Mesothelial cell of epicardium (in vitro differentiated cells): Measurements from ENCODE around the gene GLDN. TPM values are rescaled to one million over a fixed set of nuclear protein-coding genes. Genes with fewer than 3 reads are reported as not detected.

Experiments
- DNase-seq, 2 experiments: peaks; one replicate each; pipeline ENCODE4 v3.0.0; 2021; ENCODE audit warnings: low spot score in 2 of 2; ENCODE audit not compliant: unreplicated experiment in 2 of 2
- H3K27ac Mint-ChIP-seq: 2 replicates; pipeline ENCODE4 v1.8.0; 2021; ENCODE audit warnings: mixed read lengths
- H3K27me3 Mint-ChIP-seq: 2 replicates; pipeline ENCODE4 v1.8.0; 2021; ENCODE audit warnings: low read depth, mixed read lengths
- H3K36me3 Mint-ChIP-seq: 2 replicates; pipeline ENCODE4 v1.8.0; 2021; ENCODE audit warnings: mixed read lengths
- H3K4me1 Mint-ChIP-seq: 2 replicates; pipeline ENCODE4 v1.8.0; 2021; ENCODE audit warnings: mixed read lengths
- H3K4me3 Mint-ChIP-seq: 2 replicates; pipeline ENCODE4 v1.8.0; 2021; ENCODE audit warnings: mild to moderate bottlenecking, moderate library complexity, mixed read lengths
- H3K9me3 Mint-ChIP-seq: 2 replicates; pipeline ENCODE4 v1.8.0; 2021; ENCODE audit warnings: mixed read lengths
- CTCF ChIP-seq: fragments of 200-600 bp; sonication (generic); IDR thresholded peaks from one replicate; pipeline ENCODE4 v1.5.0; 2021; ENCODE audit warnings: antibody characterized with exemption; ENCODE audit not compliant: unreplicated experiment
- total RNA-seq: library from RNA; stranded (reverse); gene quantifications from 3 replicates; pipeline ENCODE4 v1.2.1, GENCODE V29; 2021

GLDN gene
- total RNA-seq, 1 donor from 2014 or later = 0.38 TPM

GRCh38 chr15:51307325-51307724 is 34.1 kb upstream of the GLDN start:
- no peak overlapping the region for H3K27ac Mint-ChIP-seq
- no peaks in the 10 kb centered on the region for H3K36me3 Mint-ChIP-seq
- peaks cover 5% of the 10 kb centered on the region for H3K4me1 Mint-ChIP-seq
- TF ChIP-seq CTCF = no peak
- H3K9me3 Mint-ChIP-seq = no peaks in the 10 kb centered on the region
- H3K27me3 Mint-ChIP-seq = peaks cover 14% of the 10 kb centered on the region
- DNase-seq = no peak
- H3K4me3 Mint-ChIP-seq = no peak overlapping the region

- no peak for DNase-seq
- TF ChIP-seq CTCF = no peak
- Mint-ChIP-seq H3K27ac (no peak overlapping the region), H3K27me3 (peaks cover 11% of the 10 kb centered on the region), H3K4me1 (peaks cover 6% of the 10 kb centered on the region), H3K36me3 (no peaks in the 10 kb centered on the region), H3K9me3 (no peaks in the 10 kb centered on the region), H3K4me3 (no peak overlapping the region)
Observed at GRCh38 chr15:51307811-51308210, 33.6 kb upstream of the GLDN start.

GRCh38 chr15:51310064-51310463 is 31.4 kb upstream of the GLDN start:
- no peaks in the 10 kb centered on the region for H3K9me3 Mint-ChIP-seq
- peaks cover 11% of the 10 kb centered on the region for H3K27me3 Mint-ChIP-seq
- DNase-seq = no peak
- H3K4me3 Mint-ChIP-seq = no peak overlapping the region
- H3K4me1 Mint-ChIP-seq = peaks cover 8% of the 10 kb centered on the region
- H3K27ac Mint-ChIP-seq = no peak overlapping the region
- TF ChIP-seq CTCF = no peak
- no peaks in the 10 kb centered on the region for H3K36me3 Mint-ChIP-seq

DNA sequence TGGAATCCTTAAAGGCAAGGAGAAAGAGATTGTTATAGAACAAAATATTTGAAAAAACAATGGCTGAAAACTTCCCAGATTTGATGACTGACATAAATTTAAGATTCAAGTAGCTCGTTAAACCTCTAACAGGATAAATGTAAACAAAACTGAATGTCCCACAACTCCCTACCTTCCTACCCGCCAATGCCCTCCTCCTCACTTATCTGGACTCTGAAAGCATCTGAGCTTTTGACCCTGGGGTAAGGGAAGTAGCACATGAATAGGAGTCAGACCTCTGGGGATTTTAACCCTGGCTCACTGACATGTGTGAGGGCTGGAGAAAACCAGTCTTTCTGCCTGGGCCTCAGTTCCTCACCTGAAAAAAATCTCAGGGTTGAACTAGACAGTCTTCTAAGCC is 29.9 kb upstream of the GLDN start:
- DNase-seq = no peak
- Mint-ChIP-seq H3K36me3 (no peaks in the 10 kb centered on the region), H3K27ac (no peak overlapping the region), H3K27me3 (peaks cover 11% of the 10 kb centered on the region), H3K4me3 (no peak overlapping the region), H3K9me3 (no peaks in the 10 kb centered on the region), H3K4me1 (peaks cover 8% of the 10 kb centered on the region)
- TF ChIP-seq CTCF = no peak

DNA sequence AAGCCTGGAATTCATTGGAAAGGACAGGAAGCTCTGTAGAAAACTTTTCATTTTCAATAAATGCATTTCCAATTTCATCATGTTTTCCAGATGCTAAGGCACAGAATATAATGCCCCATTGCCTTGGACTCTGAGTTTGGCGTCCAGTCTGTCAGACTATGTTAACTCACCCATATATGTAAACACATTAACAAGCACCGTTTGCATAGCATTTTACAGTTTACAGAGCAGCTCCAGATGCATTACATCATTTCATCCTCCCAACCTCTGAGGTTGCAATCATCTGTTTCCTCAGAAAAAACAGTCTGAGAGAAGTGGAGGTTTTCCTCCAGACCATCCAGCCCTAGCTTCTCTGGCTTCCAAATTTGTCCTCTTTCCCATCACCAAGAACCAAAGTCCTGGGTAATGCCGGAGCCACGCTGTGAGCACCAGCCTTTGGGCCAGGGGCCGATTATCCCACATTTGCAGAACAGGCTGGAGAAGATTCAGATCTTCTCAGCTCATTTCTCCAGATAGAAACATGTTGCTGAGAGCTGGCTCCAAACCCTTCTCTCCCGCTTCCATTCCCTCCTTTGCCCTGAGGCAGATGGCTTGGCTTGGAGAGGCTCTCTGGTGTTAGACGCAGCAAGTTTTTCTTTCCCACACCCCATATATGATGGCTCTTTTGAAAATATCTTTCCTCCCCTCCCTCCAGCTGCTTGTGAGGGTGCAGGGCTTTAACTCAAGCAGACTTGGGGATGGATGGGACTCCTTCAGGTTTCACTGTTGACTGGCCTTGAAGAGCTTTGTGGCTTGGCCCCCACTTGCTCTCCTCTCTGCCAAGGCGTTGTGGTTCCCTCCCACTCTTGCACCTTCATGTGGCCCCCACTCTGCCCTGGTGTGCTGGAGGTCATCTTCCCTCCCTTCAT is 29.0 kb upstream of the GLDN start:
- Mint-ChIP-seq H3K4me3 (no peak overlapping the region), H3K36me3 (no peaks in the 10 kb centered on the region), H3K9me3 (no peaks in the 10 kb centered on the region), H3K4me1 (peaks cover 8% of the 10 kb centered on the region), H3K27ac (no peak overlapping the region), H3K27me3 (peaks cover 8% of the 10 kb centered on the region)
- DNase-seq = no peak
- TF ChIP-seq CTCF = no peak
